H9 (cell line): ENCODE data around the gene GABARAP. TPM values are rescaled to one million over a fixed set of nuclear protein-coding genes. Genes with fewer than 3 reads are reported as not detected.
A peak's percentile ranks its signal among the peaks of the same experiment; 100 is the strongest.

Experiments used
- DNase-seq: peaks from one replicate; pipeline ENCODE4 v3.0.0-alpha.2; 2017
- H2AFZ ChIP-seq: one replicate; pipeline ENCODE4 v1.6.1; 2013; ENCODE audit warnings: mild to moderate bottlenecking, low read length, control low read depth, moderate library complexity
- H2AK5ac ChIP-seq: 2 replicates; pipeline ENCODE4 v1.6.1; 2013; ENCODE audit warnings: low read length, control low read depth, mixed read lengths; ENCODE audit not compliant: insufficient read length
- H2BK120ac ChIP-seq: one replicate; pipeline ENCODE4 v1.6.1; 2013; ENCODE audit warnings: low read depth, mild to moderate bottlenecking, low read length, control low read depth, inconsistent platforms; ENCODE audit not compliant: poor library complexity, severe bottlenecking
- H2BK12ac ChIP-seq: 2 replicates; pipeline ENCODE4 v1.6.1; 2013; ENCODE audit warnings: low read length, control low read depth, mixed read lengths, low read depth; ENCODE audit not compliant: insufficient read length
- H2BK15ac ChIP-seq: 2 replicates; pipeline ENCODE4 v1.6.1; 2013; ENCODE audit warnings: low read depth, low read length, control low read depth
- H2BK20ac ChIP-seq: one replicate; pipeline ENCODE4 v1.6.1; 2013; ENCODE audit warnings: low read depth, mild to moderate bottlenecking, low read length, control low read depth, inconsistent platforms; ENCODE audit not compliant: poor library complexity, severe bottlenecking
- H2BK5ac ChIP-seq: 2 replicates; pipeline ENCODE4 v1.6.1; 2013; ENCODE audit warnings: low read length, control low read depth, mixed read lengths; ENCODE audit not compliant: insufficient read length
- H3K14ac ChIP-seq: 2 replicates; pipeline ENCODE4 v1.6.1; 2013; ENCODE audit warnings: low read length, control low read depth; ENCODE audit not compliant: insufficient read depth
- H3K18ac ChIP-seq: 2 replicates; pipeline ENCODE4 v1.6.1; 2013; ENCODE audit warnings: low read depth, mild to moderate bottlenecking, mixed read lengths, low read length, control low read depth; ENCODE audit not compliant: insufficient read length
- H3K23ac ChIP-seq: 2 replicates; pipeline ENCODE4 v1.6.1; 2013; ENCODE audit warnings: low read length, control low read depth, mixed read lengths, low read depth; ENCODE audit not compliant: insufficient read length
- H3K23me2 ChIP-seq: 2 replicates; pipeline ENCODE4 v1.6.1; 2013; ENCODE audit warnings: low read depth, mild to moderate bottlenecking, mixed read lengths, low read length, control low read depth; ENCODE audit not compliant: insufficient read length, poor library complexity, severe bottlenecking
- H3K27ac ChIP-seq: 2 replicates; pipeline ENCODE4 v1.5.1; 2013; ENCODE audit warnings: low read length, control low read depth, mixed read lengths, low read depth; ENCODE audit not compliant: insufficient read length
- H3K27me3 ChIP-seq: 2 replicates; pipeline ENCODE4 v1.6.1; 2013; ENCODE audit warnings: low read length, control low read depth, inconsistent platforms; ENCODE audit not compliant: insufficient read depth
- H3K4ac ChIP-seq: 2 replicates; pipeline ENCODE4 v1.6.1; 2013; ENCODE audit warnings: low read depth, mild to moderate bottlenecking, control low read depth, inconsistent platforms, low read length, moderate library complexity
- H3K4me1 ChIP-seq: 2 replicates; pipeline ENCODE4 v1.6.1; 2013; ENCODE audit warnings: low read length, control low read depth, inconsistent platforms; ENCODE audit not compliant: insufficient read depth
- H3K4me2 ChIP-seq: 2 replicates; pipeline ENCODE4 v1.6.1; 2013; ENCODE audit warnings: low read length, control low read depth, mixed read lengths; ENCODE audit not compliant: insufficient read length, insufficient read depth
- H3K56ac ChIP-seq: 2 replicates; pipeline ENCODE4 v1.6.1; 2013; ENCODE audit warnings: low read depth, mild to moderate bottlenecking, mixed read lengths, low read length, control low read depth; ENCODE audit not compliant: insufficient read length
- H3K79me1 ChIP-seq: 2 replicates; pipeline ENCODE4 v1.6.1; 2013; ENCODE audit warnings: low read depth, mild to moderate bottlenecking, moderate library complexity, low read length, control low read depth, inconsistent platforms; ENCODE audit not compliant: insufficient read depth, poor library complexity, severe bottlenecking
- H3K79me2 ChIP-seq: 2 replicates; pipeline ENCODE4 v1.6.1; 2013; ENCODE audit warnings: low read length, control low read depth, inconsistent platforms; ENCODE audit not compliant: insufficient read depth
- H3K9ac ChIP-seq: 2 replicates; pipeline ENCODE4 v1.6.1; 2013; ENCODE audit warnings: low read length, control low read depth, mixed read lengths; ENCODE audit not compliant: insufficient read length; ENCODE audit errors: extremely low read depth
- H3K9me3 ChIP-seq: one replicate; pipeline ENCODE4 v1.6.1; 2013; ENCODE audit warnings: low read depth, low read length, inconsistent platforms; ENCODE audit not compliant: control insufficient read depth
- H3T11ph ChIP-seq: one replicate; pipeline ENCODE4 v1.6.1; 2013; ENCODE audit warnings: mild to moderate bottlenecking, low read length, control low read depth, inconsistent platforms
- H4K20me1 ChIP-seq: one replicate; pipeline ENCODE4 v1.6.1; 2013; ENCODE audit not compliant: control insufficient read depth, insufficient read length, insufficient read depth
- H4K5ac ChIP-seq: 2 replicates; pipeline ENCODE4 v1.6.1; 2013; ENCODE audit warnings: low read depth, mild to moderate bottlenecking, mixed read lengths, low read length, control low read depth; ENCODE audit not compliant: insufficient read length
- H4K8ac ChIP-seq: replicated peaks from 2 replicates; pipeline ENCODE4 v1.6.1; 2013; ENCODE audit warnings: low read length, control low read depth, mixed read lengths, low read depth; ENCODE audit not compliant: insufficient read length
- H4K91ac ChIP-seq: 2 replicates; pipeline ENCODE4 v1.6.1; 2013; ENCODE audit warnings: low read depth, mild to moderate bottlenecking, moderate library complexity, mixed read lengths, low read length, control low read depth; ENCODE audit not compliant: insufficient read length
- H3K27ac Mint-ChIP-seq, 3 experiments: 2 replicates in 2 of 3; 3 replicates in 1 of 3; pipeline ENCODE4 v1.8.0; 2020 to 2021; ENCODE audit warnings: mixed read lengths in 3 of 3, mild to moderate bottlenecking in 1 of 3, moderate library complexity in 1 of 3
- H3K27me3 Mint-ChIP-seq: 2 replicates; pipeline ENCODE4 v1.8.0; 2021; ENCODE audit warnings: low read depth, mild to moderate bottlenecking, moderate library complexity, mixed read lengths
- H3K36me3 Mint-ChIP-seq, 3 experiments: 2 replicates in 2 of 3; 3 replicates in 1 of 3; pipeline ENCODE4 v1.8.0; 2020 to 2021; ENCODE audit warnings: low read depth in 3 of 3, mixed read lengths in 3 of 3; ENCODE audit not compliant: insufficient read depth in 1 of 3
- H3K4me1 Mint-ChIP-seq, 2 experiments: 2 replicates each; pipeline ENCODE4 v1.8.0; 2020; ENCODE audit warnings: mixed read lengths in 2 of 2
- H3K4me3 Mint-ChIP-seq, 2 experiments: 2 replicates in 1 of 2; 3 replicates in 1 of 2; pipeline ENCODE4 v1.8.0; 2020 to 2021; ENCODE audit warnings: mild to moderate bottlenecking in 2 of 2, mixed read lengths in 2 of 2, moderate library complexity in 1 of 2
- H3K9me3 Mint-ChIP-seq, 2 experiments: 2 replicates in 1 of 2; 3 replicates in 1 of 2; pipeline ENCODE4 v1.8.0; 2020; ENCODE audit warnings: mild to moderate bottlenecking in 2 of 2, mixed read lengths in 2 of 2, moderate library complexity in 1 of 2
- WGBS: extraction: QIAGEN DNeasy Blood & Tissue Kit; methylation state at CpG from one replicate; pipeline ENCODE4 v1.1.7; 2013; ENCODE audit warnings: missing lambda C conversion rate, low lambda C conversion rate, mixed read lengths; ENCODE audit not compliant: insufficient read length; ENCODE audit errors: extremely low coverage; 5-methylcytosine and 5-hydroxymethylcytosine counted together
- total RNA-seq: library from RNA; stranded (reverse); gene quantifications from 2 replicates; pipeline ENCODE4 v1.2.1, GENCODE V29; 2021
- TF ChIP-seq, protein P1 (sequence below): fragments of 200-600 bp; sonication (generic); conservative IDR thresholded peaks from 3 replicates; pipeline ENCODE4 v1.8.0; 2021; ENCODE audit warnings: antibody characterized with exemption, mild to moderate bottlenecking

The GABARAP gene
- total RNA-seq, 1 experiment from 2014 or later = 261 TPM

DNA sequence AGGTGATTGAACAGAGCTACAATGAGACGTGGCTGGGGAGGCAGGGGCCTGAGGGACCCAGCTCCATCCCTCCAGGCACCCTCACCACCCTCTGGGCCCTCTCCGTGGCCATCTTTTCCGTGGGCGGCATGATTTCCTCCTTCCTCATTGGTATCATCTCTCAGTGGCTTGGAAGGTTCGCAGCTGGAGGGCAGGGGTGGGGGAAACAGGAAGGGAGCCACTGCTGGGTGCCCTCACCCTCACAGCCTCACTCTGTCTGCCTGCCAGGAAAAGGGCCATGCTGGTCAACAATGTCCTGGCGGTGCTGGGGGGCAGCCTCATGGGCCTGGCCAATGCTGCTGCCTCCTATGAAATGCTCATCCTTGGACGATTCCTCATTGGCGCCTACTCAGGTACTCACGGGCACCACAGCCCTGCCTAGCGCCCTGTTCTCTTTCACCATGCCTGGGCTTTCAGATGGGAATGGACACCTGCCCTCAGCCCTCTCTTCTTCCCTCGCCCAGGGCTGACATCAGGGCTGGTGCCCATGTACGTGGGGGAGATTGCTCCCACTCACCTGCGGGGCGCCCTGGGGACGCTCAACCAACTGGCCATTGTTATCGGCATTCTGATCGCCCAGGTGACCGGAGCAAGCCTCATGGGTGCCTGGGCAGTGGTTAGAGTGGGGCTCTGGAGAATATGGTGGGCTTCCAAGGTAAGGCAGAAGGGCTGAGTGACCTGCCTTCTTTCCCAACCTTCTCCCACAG, 41.4 kb upstream of the GABARAP start:
- H2BK20ac ChIP-seq = no peak overlapping the region
- no peak overlapping the region for H3K4me2 ChIP-seq
- H4K5ac ChIP-seq = no peak overlapping the region
- H4K20me1 ChIP-seq = no peaks in the 10 kb centered on the region
- H3K9me3 Mint-ChIP-seq = no peaks in the 10 kb centered on the region
- no CpG with 5 or more reads among the region's 18 CpGs for WGBS
- peaks cover 4% of the 10 kb centered on the region; the same call in 1 of the 2 replicates for H3K4me1 ChIP-seq
- H3K4me1 Mint-ChIP-seq = peaks cover 16 to 23% of the 10 kb centered on the region in 2 experiments
- H2BK12ac ChIP-seq = no peak overlapping the region
- H3K14ac ChIP-seq = no peak overlapping the region; the same call in 1 of the 2 replicates
- no peak overlapping the region for H2BK120ac ChIP-seq
- no peak overlapping the region for H2BK5ac ChIP-seq
- H3K9me3 ChIP-seq = no peaks in the 10 kb centered on the region
- no peaks in the 10 kb centered on the region for H3K79me1 ChIP-seq
- H3K56ac ChIP-seq = no peak overlapping the region
- H3K18ac ChIP-seq = no peak overlapping the region
- H3K36me3 Mint-ChIP-seq = peaks cover 2 to 25% (median 11%) of the 10 kb centered on the region in 3 experiments; a peak in 5 of 7 replicates
- DNase-seq = no peak
- no peak overlapping the region for H3K27ac Mint-ChIP-seq
- H3K27me3 ChIP-seq = no peaks in the 10 kb centered on the region
- H4K8ac ChIP-seq = no peak overlapping the region
- H2AK5ac ChIP-seq = no peak overlapping the region
- no peak overlapping the region for H4K91ac ChIP-seq
- no peak overlapping the region for H3K23ac ChIP-seq
- no peak overlapping the region for H3K27ac ChIP-seq
- no peak overlapping the region for H2AFZ ChIP-seq
- H3K23me2 ChIP-seq = peaks cover 12% of the 10 kb centered on the region
- H3K4me3 Mint-ChIP-seq = peak overlapping the region; percentile 25 to 92; a peak in 3 of 5 replicates
- H3K9ac ChIP-seq = no peak overlapping the region
- TF ChIP-seq, protein P1, sequence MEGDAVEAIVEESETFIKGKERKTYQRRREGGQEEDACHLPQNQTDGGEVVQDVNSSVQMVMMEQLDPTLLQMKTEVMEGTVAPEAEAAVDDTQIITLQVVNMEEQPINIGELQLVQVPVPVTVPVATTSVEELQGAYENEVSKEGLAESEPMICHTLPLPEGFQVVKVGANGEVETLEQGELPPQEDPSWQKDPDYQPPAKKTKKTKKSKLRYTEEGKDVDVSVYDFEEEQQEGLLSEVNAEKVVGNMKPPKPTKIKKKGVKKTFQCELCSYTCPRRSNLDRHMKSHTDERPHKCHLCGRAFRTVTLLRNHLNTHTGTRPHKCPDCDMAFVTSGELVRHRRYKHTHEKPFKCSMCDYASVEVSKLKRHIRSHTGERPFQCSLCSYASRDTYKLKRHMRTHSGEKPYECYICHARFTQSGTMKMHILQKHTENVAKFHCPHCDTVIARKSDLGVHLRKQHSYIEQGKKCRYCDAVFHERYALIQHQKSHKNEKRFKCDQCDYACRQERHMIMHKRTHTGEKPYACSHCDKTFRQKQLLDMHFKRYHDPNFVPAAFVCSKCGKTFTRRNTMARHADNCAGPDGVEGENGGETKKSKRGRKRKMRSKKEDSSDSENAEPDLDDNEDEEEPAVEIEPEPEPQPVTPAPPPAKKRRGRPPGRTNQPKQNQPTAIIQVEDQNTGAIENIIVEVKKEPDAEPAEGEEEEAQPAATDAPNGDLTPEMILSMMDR = no peak
- H3K79me2 ChIP-seq = no peaks in the 10 kb centered on the region
- peaks cover 13% of the 10 kb centered on the region for H3K27me3 Mint-ChIP-seq
- H2BK15ac ChIP-seq = no peak overlapping the region
- no peak overlapping the region for H3T11ph ChIP-seq
- H3K4ac ChIP-seq = no peak overlapping the region
